NB4 (cell line): Measurements from ENCODE around the gene SH3RF2.

Experiments
- MAX ChIP-seq: IDR thresholded peaks from 2 replicates; pipeline ENCODE4 v1.6.1; 2011; ENCODE audit warnings: low read depth, low read length
- MYC ChIP-seq: IDR thresholded peaks from 2 replicates; pipeline ENCODE4 v1.6.1; 2011; ENCODE audit warnings: low read depth, low read length
- POLR2A ChIP-seq: IDR thresholded peaks from 2 replicates; pipeline ENCODE4 v1.6.1; 2011; ENCODE audit warnings: mild to moderate bottlenecking; ENCODE audit not compliant: insufficient read length; ENCODE audit errors: extremely low read depth
- TF ChIP-seq, protein P1 (sequence below): IDR thresholded peaks from one replicate; pipeline ENCODE4 v1.5.1; 2012; ENCODE audit warnings: low read depth, low read length

DNA sequence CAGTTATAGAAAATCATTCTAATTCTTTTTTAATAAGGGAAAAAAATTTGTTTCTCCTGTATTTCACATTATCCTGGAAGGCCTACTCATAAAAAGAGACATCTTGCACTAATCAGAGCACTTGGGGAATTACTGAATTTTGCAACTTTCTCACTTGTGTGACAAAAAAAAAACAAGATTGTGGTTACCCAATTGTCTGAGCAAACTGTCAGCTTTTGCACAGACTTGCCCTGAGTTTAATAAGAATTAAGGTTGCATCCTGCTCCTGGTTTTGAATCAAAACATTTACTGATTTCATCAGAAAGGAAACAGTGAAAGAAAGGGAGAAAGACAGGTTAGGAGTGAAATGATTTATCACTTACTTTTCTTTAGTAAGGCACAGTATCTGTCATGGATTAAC lies 10.6 kb upstream of the SH3RF2 start:
- TF ChIP-seq, protein P1, sequence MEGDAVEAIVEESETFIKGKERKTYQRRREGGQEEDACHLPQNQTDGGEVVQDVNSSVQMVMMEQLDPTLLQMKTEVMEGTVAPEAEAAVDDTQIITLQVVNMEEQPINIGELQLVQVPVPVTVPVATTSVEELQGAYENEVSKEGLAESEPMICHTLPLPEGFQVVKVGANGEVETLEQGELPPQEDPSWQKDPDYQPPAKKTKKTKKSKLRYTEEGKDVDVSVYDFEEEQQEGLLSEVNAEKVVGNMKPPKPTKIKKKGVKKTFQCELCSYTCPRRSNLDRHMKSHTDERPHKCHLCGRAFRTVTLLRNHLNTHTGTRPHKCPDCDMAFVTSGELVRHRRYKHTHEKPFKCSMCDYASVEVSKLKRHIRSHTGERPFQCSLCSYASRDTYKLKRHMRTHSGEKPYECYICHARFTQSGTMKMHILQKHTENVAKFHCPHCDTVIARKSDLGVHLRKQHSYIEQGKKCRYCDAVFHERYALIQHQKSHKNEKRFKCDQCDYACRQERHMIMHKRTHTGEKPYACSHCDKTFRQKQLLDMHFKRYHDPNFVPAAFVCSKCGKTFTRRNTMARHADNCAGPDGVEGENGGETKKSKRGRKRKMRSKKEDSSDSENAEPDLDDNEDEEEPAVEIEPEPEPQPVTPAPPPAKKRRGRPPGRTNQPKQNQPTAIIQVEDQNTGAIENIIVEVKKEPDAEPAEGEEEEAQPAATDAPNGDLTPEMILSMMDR: no peak
- TF ChIP-seq MAX (no peak), POLR2A (no peak), MYC (no peak)
